Breast epithelium (tissue), 3 donors: ENCODE data around the gene CLCN2.

ENCODE experiments used
- POLR2A ChIP-seq: fragments of 450-650 bp; IDR thresholded peaks from one replicate; pipeline ENCODE4 v1.6.1; 2016; ENCODE audit warnings: antibody characterized with exemption, mild to moderate bottlenecking, moderate library complexity
- TF ChIP-seq, protein P1 (sequence below), 3 donors: fragments of 450-650 bp; IDR thresholded peaks; one replicate each; pipeline ENCODE4 v1.5.1; 2016 to 2017; ENCODE audit warnings: antibody characterized with exemption in 3 of 3, mild to moderate bottlenecking in 3 of 3, moderate library complexity in 3 of 3

DNA sequence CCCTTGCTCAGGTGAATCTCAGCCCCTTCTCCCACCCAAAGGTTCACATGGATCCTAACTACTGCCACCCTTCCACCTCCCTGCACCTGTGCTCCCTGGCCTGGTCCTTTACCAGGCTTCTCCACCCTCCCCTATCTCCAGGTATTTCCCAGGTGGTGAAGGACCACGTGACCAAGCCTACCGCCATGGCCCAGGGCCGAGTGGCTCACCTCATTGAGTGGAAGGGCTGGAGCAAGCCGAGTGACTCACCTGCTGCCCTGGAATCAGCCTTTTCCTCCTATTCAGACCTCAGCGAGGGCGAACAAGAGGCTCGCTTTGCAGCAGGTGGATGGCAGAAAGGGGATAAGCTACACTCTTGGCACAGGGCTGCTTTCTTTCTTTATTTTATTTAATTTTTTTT lies 19.5 kb downstream of the CLCN2 start:
- TF ChIP-seq, protein P1, sequence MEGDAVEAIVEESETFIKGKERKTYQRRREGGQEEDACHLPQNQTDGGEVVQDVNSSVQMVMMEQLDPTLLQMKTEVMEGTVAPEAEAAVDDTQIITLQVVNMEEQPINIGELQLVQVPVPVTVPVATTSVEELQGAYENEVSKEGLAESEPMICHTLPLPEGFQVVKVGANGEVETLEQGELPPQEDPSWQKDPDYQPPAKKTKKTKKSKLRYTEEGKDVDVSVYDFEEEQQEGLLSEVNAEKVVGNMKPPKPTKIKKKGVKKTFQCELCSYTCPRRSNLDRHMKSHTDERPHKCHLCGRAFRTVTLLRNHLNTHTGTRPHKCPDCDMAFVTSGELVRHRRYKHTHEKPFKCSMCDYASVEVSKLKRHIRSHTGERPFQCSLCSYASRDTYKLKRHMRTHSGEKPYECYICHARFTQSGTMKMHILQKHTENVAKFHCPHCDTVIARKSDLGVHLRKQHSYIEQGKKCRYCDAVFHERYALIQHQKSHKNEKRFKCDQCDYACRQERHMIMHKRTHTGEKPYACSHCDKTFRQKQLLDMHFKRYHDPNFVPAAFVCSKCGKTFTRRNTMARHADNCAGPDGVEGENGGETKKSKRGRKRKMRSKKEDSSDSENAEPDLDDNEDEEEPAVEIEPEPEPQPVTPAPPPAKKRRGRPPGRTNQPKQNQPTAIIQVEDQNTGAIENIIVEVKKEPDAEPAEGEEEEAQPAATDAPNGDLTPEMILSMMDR (IDR thresholded peaks at IDR 0.05) = no peak
- no peak for TF ChIP-seq POLR2A
